ENCODE measurements around the gene CAMK1D. TPM values are rescaled to one million over a fixed set of nuclear protein-coding genes. Genes with fewer than 3 reads are reported as not detected.
"Not testable (repeated sequence)": the region's sequence is repeated elsewhere in the genome, so short reads cannot be mapped to it uniquely, and the experiment has no call there.

Gene CAMK1D
- total RNA-seq, 1 donor from 2014 or later: 1.0 TPM

- no peak overlapping the region for H3K4me3 ChIP-seq (ENCODE audit: low read depth, low read length)
- no peak for TF ChIP-seq CTCF (conservative IDR thresholded peaks at IDR 0.05; ENCODE audit: low read depth, low read length)
- no peak for DNase-seq (ENCODE audit: low read depth)
Observed at GRCh38 chr10:12432402-12433189, 83.2 kb downstream of the CAMK1D start.

- no peak overlapping the region for H3K4me3 ChIP-seq (ENCODE audit: low read depth, low read length)
- no peak for TF ChIP-seq CTCF (conservative IDR thresholded peaks at IDR 0.05; ENCODE audit: low read depth, low read length)
- DNase-seq (ENCODE audit: low read depth): no peak
Observed at GRCh38 chr10:12434277-12434676, 84.9 kb downstream of the CAMK1D start.

- not testable (repeated sequence) for DNase-seq (ENCODE audit: low read depth)
Observed at GRCh38 chr10:12434677-12435076, 85.3 kb downstream of the CAMK1D start.

GRCh38 chr10:12435348-12435747 lies 86.0 kb downstream of the CAMK1D start:
- no peak overlapping the region for H3K4me3 ChIP-seq (ENCODE audit: low read depth, low read length)
- no peak for TF ChIP-seq CTCF (conservative IDR thresholded peaks at IDR 0.05; ENCODE audit: low read depth, low read length)
- DNase-seq (ENCODE audit: low read depth): no peak

More at GRCh38 chr10:12434677-12435076, 85.3 kb downstream of the CAMK1D start:
- not testable (repeated sequence) for H3K4me3 ChIP-seq (ENCODE audit: low read depth, low read length)

- DNase-seq (ENCODE audit: low read depth): no peak
- no peak for TF ChIP-seq CTCF (conservative IDR thresholded peaks at IDR 0.05; ENCODE audit: low read depth, low read length)
- H3K4me3 ChIP-seq (ENCODE audit: low read depth, low read length): no peak overlapping the region
Observed at GRCh38 chr10:12438919-12439692, 89.8 kb downstream of the CAMK1D start.

GRCh38 chr10:12439767-12440166 lies 90.4 kb downstream of the CAMK1D start:
- H3K4me3 ChIP-seq (ENCODE audit: low read depth, low read length); DNase-seq (ENCODE audit: low read depth): not testable (repeated sequence)

GRCh38 chr10:12443026-12443425 lies 93.7 kb downstream of the CAMK1D start:
- no peak overlapping the region for H3K4me3 ChIP-seq (ENCODE audit: low read depth, low read length)
- DNase-seq (ENCODE audit: low read depth): no peak
- no peak for TF ChIP-seq CTCF (conservative IDR thresholded peaks at IDR 0.05; ENCODE audit: low read depth, low read length)

All from epithelial cell of proximal tubule (primary cell).